H1 (cell line): ENCODE measurements around the gene QRSL1. TPM values are rescaled to one million over a fixed set of nuclear protein-coding genes. Genes with fewer than 3 reads are reported as not detected.

Experiments used
- ATF2 ChIP-seq: IDR thresholded peaks from 2 replicates; pipeline ENCODE4 v1.6.1; 2012; ENCODE audit warnings: low read length, inconsistent platforms
- EZH2 ChIP-seq: fragments of 200-600 bp; sonication (generic); IDR thresholded peaks from 2 replicates; pipeline ENCODE4 v1.7.1; 2012; ENCODE audit warnings: low read depth, mild to moderate bottlenecking, moderate library complexity, low read length, inconsistent platforms; ENCODE audit not compliant: severe bottlenecking
- HDAC2 ChIP-seq, 2 experiments: fragments of 300-600 bp in 1 of 2; sonication (generic) in 1 of 2; IDR thresholded peaks; 2 replicates each; pipeline ENCODE4 v1.6.1; 2011 to 2012; ENCODE audit warnings: low read depth in 2 of 2, low read length in 2 of 2, mild to moderate bottlenecking in 2 of 2, moderate library complexity in 2 of 2, borderline replicate concordance in 1 of 2, inconsistent platforms in 1 of 2
- HDAC6 ChIP-seq: IDR thresholded peaks from one replicate; pipeline ENCODE4 v1.7.1; 2012; ENCODE audit warnings: low read depth, mild to moderate bottlenecking, inconsistent platforms, low read length, moderate library complexity
- polyA plus RNA-seq, 7 experiments: library from polyadenylated mRNA; depleted of rRNA in 3 of 7; stranded (reverse) in 5 of 7; unstranded in 2 of 7; fragments of >200 nt in 5 of 7; fragments of 200-250 nt in 2 of 7; gene quantifications; 1 replicate in 5 of 7; 2 replicates in 1 of 7; 4 replicates in 1 of 7; pipeline versions ENCODE4 v1.2.1 to v1.2.3, GENCODE V29; 2011 to 2013; ENCODE audit warnings: missing spikeins in 2 of 7, mixed read lengths in 2 of 7
- total RNA-seq: library from RNA; stranded (reverse); fragmentation: NEBNext Ultra II Directional; extraction: Animal tissue kit (Norgen Biotek cat#: 25700); gene quantifications from 2 replicates; pipeline ENCODE4 v1.2.1, GENCODE V29; 2021

QRSL1 gene
- total and polyA plus RNA-seq, 2 of the 8 experiments (the other 6 are each of a cell fraction or from before 2014, with no cell fraction given), result 7.8 to 22.2 TPM

DNA sequence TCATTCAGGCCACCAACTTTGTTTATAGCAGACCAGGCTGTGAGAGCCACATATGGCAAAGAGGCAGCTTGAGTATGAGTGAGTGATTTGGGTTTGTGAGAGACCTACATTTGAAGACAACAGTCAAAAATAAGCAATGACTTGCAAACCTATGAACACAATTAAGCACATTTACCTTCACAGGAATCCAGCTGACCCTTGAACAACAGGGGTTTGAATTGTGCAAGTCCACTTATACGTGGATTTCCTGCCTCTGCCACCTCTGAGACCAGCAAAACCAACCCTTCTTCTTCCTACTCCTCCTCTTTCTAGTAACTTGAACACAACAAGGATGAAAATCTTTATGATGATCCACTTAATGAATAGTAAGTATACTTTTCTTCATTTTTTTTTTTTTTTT is 10.2 kb upstream of the QRSL1 start (continued):
- TF ChIP-seq HDAC2 (IDR thresholded peaks at IDR 0.05; ENCODE audit: borderline replicate concordance in 1 of 2, low read depth in 2 of 2, low read length in 2 of 2), result no peak
- no peak for TF ChIP-seq HDAC6
- TF ChIP-seq EZH2, result no peak
- no peak for TF ChIP-seq ATF2
